CD4-positive, alpha-beta memory T cell (primary cell): ENCODE data around the gene CHD9. TPM values are rescaled to one million over a fixed set of nuclear protein-coding genes. Genes with fewer than 3 reads are reported as not detected.
"Not testable (repeated sequence)": the region's sequence is repeated elsewhere in the genome, so short reads cannot be mapped to it uniquely, and the experiment has no call there.

Source experiments
- CTCF ChIA-PET: fragments of 350-600 bp; sonication (Branson Sonifier 250); formaldehyde crosslinking; loops from one replicate; lab custom pipeline; 2021; ENCODE audit warnings: inconsistent platforms; ENCODE audit not compliant: partially characterized antibody; lab: Charles Lee
- POLR2A ChIA-PET: fragments of 350-600 bp; sonication (Branson Sonifier 250); formaldehyde crosslinking; loops from one replicate; lab custom pipeline; 2021; ENCODE audit not compliant: partially characterized antibody; lab: Charles Lee
- DNase-seq, 5 donors: peaks; one replicate each; pipeline versions ENCODE4 v3.0.0 to v3.0.0-alpha.2; 2020 to 2022; ENCODE audit warnings: mixed read lengths in 1 of 5
- H3K27ac ChIP-seq: one replicate; pipeline ENCODE4 v1.7.0; 2013; ENCODE audit warnings: low read depth, low read length
- H3K27me3 ChIP-seq: 2 replicates; pipeline ENCODE4 v1.7.0; 2013; ENCODE audit warnings: mild to moderate bottlenecking, low read length, moderate library complexity; ENCODE audit not compliant: insufficient read depth
- H3K36me3 ChIP-seq: 2 replicates; pipeline ENCODE4 v1.7.0; 2013; ENCODE audit warnings: mild to moderate bottlenecking, low read length, moderate library complexity; ENCODE audit not compliant: insufficient read depth
- H3K4me1 ChIP-seq: 2 replicates; pipeline ENCODE4 v1.7.0; 2013; ENCODE audit warnings: mild to moderate bottlenecking, low read length, moderate library complexity; ENCODE audit not compliant: insufficient read depth
- H3K4me3 ChIP-seq, 2 donors: one replicate each; pipeline ENCODE4 v1.7.0; 2013; ENCODE audit warnings: low read length in 2 of 2, mild to moderate bottlenecking in 1 of 2
- H3K9me3 ChIP-seq, 2 donors: one replicate each; pipeline ENCODE4 v1.7.0; 2013; ENCODE audit warnings: low read length in 2 of 2, control low read depth in 1 of 2; ENCODE audit not compliant: control insufficient read depth in 1 of 2
- H3K27ac Mint-ChIP-seq, 7 donors: one replicate each; pipeline ENCODE4 v1.8.0; 2020 to 2021; ENCODE audit warnings: mixed read lengths in 7 of 7, mild to moderate bottlenecking in 6 of 7, inconsistent platforms in 3 of 7, moderate library complexity in 3 of 7
- H3K27me3 Mint-ChIP-seq, 2 donors: one replicate each; pipeline ENCODE4 v1.8.0; 2020 to 2021; ENCODE audit warnings: mixed read lengths in 2 of 2
- H3K36me3 Mint-ChIP-seq, 2 donors: one replicate each; pipeline ENCODE4 v1.8.0; 2020 to 2021; ENCODE audit warnings: mixed read lengths in 2 of 2, inconsistent platforms in 1 of 2, mild to moderate bottlenecking in 1 of 2
- H3K4me1 Mint-ChIP-seq, 4 donors: one replicate each; pipeline ENCODE4 v1.8.0; 2020 to 2021; ENCODE audit warnings: mixed read lengths in 4 of 4, mild to moderate bottlenecking in 1 of 4
- H3K4me3 Mint-ChIP-seq, 8 donors: one replicate each; pipeline ENCODE4 v1.8.0; 2020 to 2021; ENCODE audit warnings: mixed read lengths in 8 of 8, mild to moderate bottlenecking in 7 of 8, moderate library complexity in 6 of 8, inconsistent platforms in 3 of 8
- H3K9me3 Mint-ChIP-seq, 8 donors: one replicate each; pipeline ENCODE4 v1.8.0; 2020 to 2021; ENCODE audit warnings: mixed read lengths in 8 of 8, mild to moderate bottlenecking in 5 of 8, inconsistent platforms in 3 of 8, moderate library complexity in 1 of 8
- intact Hi-C: fragments of 100-400 bp; cut with micrococcal nuclease; formaldehyde crosslinking; loops from one replicate; pipeline ENCODE4 v1.15.1; 2023
- polyA plus RNA-seq, 2 donors: library from polyadenylated mRNA; unstranded; fragments of 300-500 nt; fragmentation: Illumina TruSeq; gene quantifications; one replicate each; pipeline ENCODE4 v1.2.3, GENCODE V29; 2021
- total RNA-seq, 2 experiments: library from RNA; stranded (reverse); gene quantifications; one replicate each; pipeline ENCODE4 v1.2.3, GENCODE V29; 2021

The CHD9 gene
- total and polyA plus RNA-seq, 4 experiments from 2014 or later, result 22.9 to 49.7 (median 39.5) TPM

DNA sequence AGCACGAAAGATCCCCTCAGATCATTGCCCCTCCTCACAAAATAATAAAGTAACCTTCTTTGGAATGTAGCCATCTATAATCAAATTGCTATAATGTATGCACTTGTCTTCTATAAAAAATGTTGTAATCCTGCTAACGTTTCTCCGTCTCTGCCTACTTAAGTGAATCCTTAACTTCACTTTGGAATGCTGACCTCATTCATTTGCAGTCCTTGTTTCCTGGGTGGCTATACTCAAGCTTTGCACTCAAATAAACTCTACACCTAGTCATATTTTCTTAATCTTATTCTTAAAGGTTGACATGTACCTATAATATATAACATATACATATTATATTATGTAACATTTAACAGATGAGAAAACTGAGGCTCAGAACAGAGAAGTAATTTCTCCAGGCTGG, 24.8 kb upstream of the CHD9 start:
- Histone ChIP-seq H3K27ac (no peak overlapping the region), H3K9me3 (no peaks in the 10 kb centered on the region), H3K27me3 (no peaks in the 10 kb centered on the region), H3K36me3 (no peaks in the 10 kb centered on the region), H3K4me3 (no peak overlapping the region), H3K4me1 (no peaks in the 10 kb centered on the region)
- H3K36me3 Mint-ChIP-seq, result no peaks in the 10 kb centered on the region
- peaks cover 0 to 2% (median 0%) of the 10 kb centered on the region in 8 donors for H3K9me3 Mint-ChIP-seq
- ChIA-PET POLR2A (no interaction called here), CTCF (no interaction called here)
- H3K4me1 Mint-ChIP-seq, result no peaks in the 10 kb centered on the region
- intact Hi-C loops, result no loop called here
- peak overlapping the region in 1 of 7 donors; percentile 8 for H3K27ac Mint-ChIP-seq
- DNase-seq, result no peak
- H3K4me3 Mint-ChIP-seq, result no peak overlapping the region
- H3K27me3 Mint-ChIP-seq, result peaks cover 13 to 15% of the 10 kb centered on the region in 2 donors

DNA sequence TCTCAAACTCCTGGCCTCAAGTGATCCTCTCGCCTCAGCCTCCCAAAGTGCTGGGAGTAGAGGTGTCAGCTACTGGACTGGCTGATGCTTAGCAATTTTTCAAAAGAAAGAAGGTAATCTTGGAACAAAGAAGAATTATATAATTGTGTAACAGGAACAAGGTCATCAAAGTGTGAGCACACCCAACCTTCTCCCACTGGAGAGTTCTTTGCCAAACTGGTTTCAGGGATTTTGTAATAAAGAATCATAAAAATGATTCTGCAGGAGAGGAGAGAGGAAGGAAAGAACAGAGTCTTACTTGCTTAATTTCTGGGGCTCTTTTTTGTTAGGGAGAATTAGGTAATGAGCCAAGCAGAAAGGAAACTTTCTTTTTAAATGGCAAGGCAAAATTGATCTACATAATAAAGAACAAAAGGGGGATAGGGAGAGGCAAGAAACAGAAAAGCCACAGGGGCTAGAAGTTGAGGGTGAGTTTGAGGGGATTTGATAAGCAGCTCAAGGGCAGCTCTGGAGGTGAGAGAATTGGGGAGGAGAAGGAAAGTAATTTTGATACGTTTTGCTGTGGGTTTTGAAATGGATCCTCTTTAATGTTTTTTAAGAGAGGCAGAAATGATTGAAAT, 23.4 kb upstream of the CHD9 start:
- Mint-ChIP-seq H3K9me3 (peaks cover 0 to 2% (median 0%) of the 10 kb centered on the region in 8 donors), H3K27me3 (peaks cover 19 to 23% of the 10 kb centered on the region in 2 donors), H3K27ac (peak overlapping the region in 1 of 7 donors; percentile 24), H3K4me1 (no peaks in the 10 kb centered on the region), H3K4me3 (no peak overlapping the region), H3K36me3 (no peaks in the 10 kb centered on the region)
- Histone ChIP-seq H3K36me3 (no peaks in the 10 kb centered on the region), H3K9me3 (no peaks in the 10 kb centered on the region), H3K4me1 (no peaks in the 10 kb centered on the region), H3K4me3 (no peak overlapping the region), H3K27ac (no peak overlapping the region), H3K27me3 (no peaks in the 10 kb centered on the region)
- ChIA-PET POLR2A (no interaction called here), CTCF (no interaction called here)
- DNase-seq, result no peak
- intact Hi-C loops, result no loop called here

DNA sequence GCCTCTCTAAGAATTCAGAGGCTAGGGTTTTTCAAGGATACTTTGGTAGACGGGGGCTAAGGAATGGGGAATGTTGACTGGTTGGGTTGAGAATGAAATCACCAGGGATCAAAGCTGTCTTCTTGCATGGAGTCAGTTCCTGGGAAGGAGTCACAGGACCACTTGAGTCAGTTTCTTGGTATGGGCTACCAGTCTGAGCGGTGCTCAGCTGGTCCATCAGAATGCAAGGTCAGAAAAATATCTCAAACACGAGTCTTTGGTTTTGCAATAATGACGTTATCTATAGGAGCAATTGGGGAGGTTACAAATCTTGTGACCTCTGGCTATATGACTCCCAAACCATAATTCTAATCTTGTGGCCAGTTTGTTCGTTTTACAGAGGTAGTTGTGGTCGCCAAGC, 20.5 kb upstream of the CHD9 start:
- Mint-ChIP-seq H3K27me3 (peaks cover 19 to 26% of the 10 kb centered on the region in 2 donors), H3K4me3 (no peak overlapping the region), H3K9me3 (peaks cover 0 to 2% (median 0%) of the 10 kb centered on the region in 8 donors), H3K27ac (no peak overlapping the region), H3K36me3 (no peaks in the 10 kb centered on the region), H3K4me1 (no peaks in the 10 kb centered on the region)
- Histone ChIP-seq H3K4me3 (no peak overlapping the region), H3K9me3 (no peaks in the 10 kb centered on the region), H3K4me1 (no peaks in the 10 kb centered on the region), H3K27ac (no peak overlapping the region), H3K36me3 (no peaks in the 10 kb centered on the region), H3K27me3 (no peaks in the 10 kb centered on the region)
- CTCF ChIA-PET, result no interaction called here
- intact Hi-C loops, result no loop called here
- POLR2A ChIA-PET, result no interaction called here
- no peak for DNase-seq

DNA sequence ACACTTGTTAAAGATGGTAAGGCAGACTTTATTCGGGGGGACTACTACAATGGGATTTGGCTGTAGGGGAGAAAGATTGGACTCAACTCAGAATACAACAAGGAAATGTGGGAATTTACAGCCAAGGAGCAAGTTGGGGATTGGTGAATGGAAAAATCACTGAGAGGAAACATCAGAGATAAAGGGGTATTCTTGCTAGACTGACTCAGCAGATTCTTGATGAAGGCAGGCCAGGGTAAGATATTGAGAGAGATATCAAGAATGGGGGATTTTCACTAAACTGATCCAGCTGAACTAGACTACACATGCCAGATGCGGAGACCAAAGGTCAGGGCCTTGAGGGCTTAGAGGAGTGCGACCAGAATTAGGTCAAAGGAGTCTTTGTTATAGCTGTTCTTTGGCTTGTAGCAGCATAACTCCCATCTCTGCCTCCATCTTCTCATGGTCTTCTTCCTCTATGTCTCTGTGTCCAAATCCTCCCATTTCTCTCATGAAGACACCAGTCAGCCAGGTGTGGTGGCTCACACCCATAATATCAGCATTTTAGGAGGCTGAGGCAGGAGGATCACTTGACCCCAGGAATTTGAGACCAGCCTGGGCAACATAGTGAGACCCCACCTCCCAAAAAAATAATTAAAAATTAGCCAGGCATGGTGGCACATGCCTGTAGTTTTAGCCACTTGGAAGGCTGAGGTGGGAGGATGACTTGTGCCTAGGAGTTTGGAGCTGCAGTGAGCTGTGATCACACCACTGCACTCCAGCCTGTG, 19.4 kb upstream of the CHD9 start:
- Histone ChIP-seq H3K9me3 (no peaks in the 10 kb centered on the region), H3K27ac (no peak overlapping the region), H3K27me3 (no peaks in the 10 kb centered on the region), H3K4me3 (no peak overlapping the region), H3K36me3 (no peaks in the 10 kb centered on the region), H3K4me1 (no peaks in the 10 kb centered on the region)
- peaks cover 16 to 26% of the 10 kb centered on the region in 2 donors for H3K27me3 Mint-ChIP-seq
- intact Hi-C loops, result no loop called here
- H3K27ac Mint-ChIP-seq, result no peak overlapping the region
- DNase-seq, result no peak
- CTCF ChIA-PET, result interaction anchor here (0.7 kb wide), 1 partner anchor 47 kb away, joined by 3 read pairs; no protein-coding TSS in a partner anchor
- H3K4me3 Mint-ChIP-seq, result no peak overlapping the region
- H3K9me3 Mint-ChIP-seq, result peaks cover 0 to 2% (median 0%) of the 10 kb centered on the region in 8 donors
- POLR2A ChIA-PET, result no interaction called here
- H3K4me1 Mint-ChIP-seq, result no peaks in the 10 kb centered on the region
- H3K36me3 Mint-ChIP-seq, result no peaks in the 10 kb centered on the region

DNA sequence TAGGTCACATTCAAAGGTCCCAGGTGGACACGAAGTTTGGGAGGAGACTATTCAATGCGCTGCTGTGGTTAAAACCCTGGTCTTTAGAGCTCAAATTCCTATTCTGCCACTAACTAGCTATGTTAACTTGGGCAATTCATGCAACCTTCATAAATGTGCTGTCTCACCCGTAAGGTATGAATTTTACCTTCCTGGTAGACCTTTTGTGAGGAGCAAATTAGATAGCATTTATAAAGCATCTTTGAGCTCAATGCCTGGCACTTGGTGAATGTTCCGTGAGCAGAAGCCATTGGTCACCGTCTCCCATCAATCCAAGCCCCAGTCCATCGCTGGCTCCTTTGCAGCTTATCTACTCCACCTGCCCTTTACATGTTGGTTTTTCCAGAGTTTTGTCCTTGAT, 18.7 kb upstream of the CHD9 start:
- Histone ChIP-seq H3K4me1 (no peaks in the 10 kb centered on the region), H3K36me3 (no peaks in the 10 kb centered on the region), H3K27me3 (no peaks in the 10 kb centered on the region), H3K4me3 (no peak overlapping the region), H3K9me3 (no peaks in the 10 kb centered on the region), H3K27ac (no peak overlapping the region)
- DNase-seq, result no peak
- Mint-ChIP-seq H3K4me1 (peaks cover 0 to 4% (median 0%) of the 10 kb centered on the region in 4 donors), H3K4me3 (no peak overlapping the region), H3K27me3 (peaks cover 14 to 26% of the 10 kb centered on the region in 2 donors), H3K27ac (no peak overlapping the region), H3K36me3 (no peaks in the 10 kb centered on the region), H3K9me3 (peaks cover 0 to 3% (median 0%) of the 10 kb centered on the region in 8 donors)
- intact Hi-C loops, result no loop called here
- ChIA-PET CTCF (interaction anchor here (0.7 kb wide), 1 partner anchor 47 kb away, joined by 3 read pairs; no protein-coding TSS in a partner anchor), POLR2A (no interaction called here)

DNA sequence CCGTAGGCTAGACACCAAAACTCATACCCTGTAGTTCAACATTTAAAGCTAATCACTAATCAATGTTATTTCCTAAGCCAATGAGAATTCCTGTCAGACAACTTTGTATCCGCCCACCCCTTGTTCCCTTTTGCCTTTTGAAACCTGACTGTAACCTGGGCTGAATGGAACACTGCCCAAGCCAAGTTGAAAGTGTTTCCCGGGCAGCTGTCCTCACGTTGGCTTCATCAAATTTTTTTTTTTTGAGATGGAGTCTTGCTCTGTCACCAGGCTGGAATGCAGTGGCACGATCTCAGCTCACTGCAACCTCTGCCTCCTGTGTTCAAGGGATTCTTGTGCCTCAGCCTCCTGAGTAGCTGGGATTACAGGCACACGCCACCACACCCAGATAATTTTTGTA, 18.1 kb upstream of the CHD9 start:
- POLR2A ChIA-PET, H3K27ac ChIP-seq, H3K4me1 Mint-ChIP-seq: not testable (repeated sequence)

DNA sequence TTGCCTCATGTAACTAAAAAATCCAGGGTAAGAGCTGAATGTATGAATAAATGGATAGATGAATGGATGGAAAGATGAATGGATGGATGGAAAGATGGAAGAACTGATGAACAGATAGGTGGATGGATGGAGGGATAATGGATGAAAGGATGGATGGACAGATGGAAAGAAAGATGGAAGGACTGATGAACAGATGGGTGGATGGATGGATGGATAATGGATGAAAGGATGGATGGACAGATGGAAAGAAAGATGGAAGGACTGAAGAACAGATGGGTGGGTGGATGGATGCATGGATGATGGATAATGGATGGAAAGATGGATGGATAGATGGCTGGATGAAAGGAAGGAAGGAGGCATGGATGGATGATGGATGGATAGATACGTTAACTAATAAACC, 14.0 kb upstream of the CHD9 start:
- CTCF ChIA-PET, result no interaction called here
- Histone ChIP-seq H3K9me3 (no peaks in the 10 kb centered on the region), H3K27ac (no peak overlapping the region), H3K4me3 (no peak overlapping the region), H3K36me3 (no peaks in the 10 kb centered on the region), H3K27me3 (no peaks in the 10 kb centered on the region), H3K4me1 (no peaks in the 10 kb centered on the region)
- DNase-seq, result no peak
- Mint-ChIP-seq H3K9me3 (peaks cover 0 to 3% (median 0%) of the 10 kb centered on the region in 8 donors), H3K36me3 (no peaks in the 10 kb centered on the region), H3K4me3 (no peak overlapping the region), H3K27ac (no peak overlapping the region), H3K27me3 (peaks cover 5 to 11% of the 10 kb centered on the region in 2 donors), H3K4me1 (peaks cover 0 to 4% (median 0%) of the 10 kb centered on the region in 4 donors)
- intact Hi-C loops, result no loop called here
- POLR2A ChIA-PET, result no interaction called here

More for the DNA sequence above, 18.1 kb upstream of the CHD9 start:
- H3K36me3 ChIP-seq, H3K4me3 ChIP-seq, H3K4me3 Mint-ChIP-seq, DNase-seq, H3K27ac Mint-ChIP-seq, H3K36me3 Mint-ChIP-seq, intact Hi-C loops, H3K9me3 ChIP-seq, H3K27me3 ChIP-seq, CTCF ChIA-PET, H3K4me1 ChIP-seq, H3K9me3 Mint-ChIP-seq: not testable (repeated sequence)
- H3K27me3 Mint-ChIP-seq, result peaks cover 12 to 24% of the 10 kb centered on the region in 2 donors
